Suppressor macrophage treated with lipopolysaccharide for 4 hours (primary cell): ENCODE results near the gene CAPN15.

Experiments
- DNase-seq: peaks from one replicate; pipeline ENCODE4 v3.0.0-alpha.2; 2020

Gene CAPN15

DNA sequence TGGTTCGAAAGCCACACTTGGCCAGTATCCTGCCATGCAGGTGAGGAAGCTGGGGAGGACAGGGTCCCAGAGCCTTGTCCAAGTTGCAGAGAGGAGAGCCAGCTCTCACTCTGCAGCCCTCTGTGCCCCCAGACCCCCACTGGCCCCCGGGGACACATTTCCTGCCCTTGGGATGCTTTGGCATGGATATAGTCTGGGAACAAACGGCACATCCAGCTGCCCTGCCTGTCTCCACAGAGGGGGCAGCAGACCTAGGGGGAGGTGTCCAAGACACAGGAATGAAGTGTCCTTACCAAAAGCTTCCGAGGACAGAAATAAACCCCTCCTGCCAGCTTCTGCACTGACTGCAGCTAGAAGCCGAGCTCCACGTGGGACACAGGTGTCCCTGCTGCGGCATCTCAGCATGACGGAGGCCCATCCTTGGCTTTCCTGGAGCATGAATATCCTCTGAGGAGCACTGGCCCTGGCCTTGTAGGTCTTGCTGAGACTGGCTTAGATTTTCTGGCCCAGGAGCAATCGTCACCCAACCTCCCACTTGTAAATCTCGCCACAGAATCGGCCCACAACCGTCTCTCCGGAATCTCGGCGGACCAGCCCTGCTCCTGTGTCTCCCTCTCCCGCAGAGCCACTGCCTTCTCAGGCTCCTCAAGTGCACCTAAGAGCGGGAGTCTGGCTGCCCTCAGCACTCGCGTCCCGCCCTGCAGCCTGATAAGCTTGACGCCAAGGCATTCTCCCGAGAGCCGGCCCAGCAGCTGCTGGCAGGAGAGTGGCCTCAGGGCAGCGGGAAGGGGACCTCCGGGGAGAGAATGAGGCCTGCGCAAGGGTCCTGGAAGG lies 1.1 kb upstream of the CAPN15 start:
- peak; percentile 2 for DNase-seq

- DNase-seq = peak; percentile 56
Observed at GRCh38 chr16:528111-529011, 849 bp downstream of the CAPN15 start.

GRCh38 chr16:529012-529575 lies 1.6 kb downstream of the CAPN15 start:
- peak; percentile 8 for DNase-seq

- no peak for DNase-seq
Observed at GRCh38 chr16:530111-530817, 2.8 kb downstream of the CAPN15 start.

DNA sequence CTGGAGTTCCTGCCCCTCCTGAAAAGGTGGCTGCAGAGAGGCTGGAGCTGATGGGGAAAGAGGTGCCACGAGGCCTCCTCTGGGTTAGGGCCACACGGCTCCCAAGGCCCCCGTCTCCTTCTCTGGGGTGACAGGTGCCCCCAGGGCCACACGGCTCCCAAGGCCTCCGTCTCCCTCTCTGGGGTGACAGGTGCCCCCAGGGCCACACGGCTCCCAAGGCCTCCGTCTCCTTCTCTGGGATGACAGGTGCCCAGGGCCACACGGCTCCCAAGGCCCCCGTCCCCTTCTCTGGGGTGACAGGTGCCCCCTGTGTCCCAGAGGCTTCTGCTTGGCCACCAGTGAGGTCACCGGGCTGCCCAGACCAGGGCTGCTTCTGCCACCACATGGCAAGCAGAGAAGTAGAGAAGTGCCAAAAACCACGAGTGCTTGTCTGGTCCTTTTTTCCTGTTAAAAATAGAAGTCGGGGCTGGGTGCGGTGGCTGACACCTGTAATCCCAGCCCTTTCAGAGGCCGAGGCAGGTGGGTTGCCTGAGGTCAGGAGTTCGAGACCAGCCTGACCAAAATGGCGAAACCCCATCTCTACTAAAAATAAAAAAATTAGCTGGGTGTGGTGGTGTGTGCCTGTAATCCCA lies 4.1 kb downstream of the CAPN15 start:
- DNase-seq = no peak

- DNase-seq = no peak
Observed at GRCh38 chr16:533391-534123, 6.0 kb downstream of the CAPN15 start.

- no peak for DNase-seq
Observed at GRCh38 chr16:534135-534534, 6.6 kb downstream of the CAPN15 start.

DNA sequence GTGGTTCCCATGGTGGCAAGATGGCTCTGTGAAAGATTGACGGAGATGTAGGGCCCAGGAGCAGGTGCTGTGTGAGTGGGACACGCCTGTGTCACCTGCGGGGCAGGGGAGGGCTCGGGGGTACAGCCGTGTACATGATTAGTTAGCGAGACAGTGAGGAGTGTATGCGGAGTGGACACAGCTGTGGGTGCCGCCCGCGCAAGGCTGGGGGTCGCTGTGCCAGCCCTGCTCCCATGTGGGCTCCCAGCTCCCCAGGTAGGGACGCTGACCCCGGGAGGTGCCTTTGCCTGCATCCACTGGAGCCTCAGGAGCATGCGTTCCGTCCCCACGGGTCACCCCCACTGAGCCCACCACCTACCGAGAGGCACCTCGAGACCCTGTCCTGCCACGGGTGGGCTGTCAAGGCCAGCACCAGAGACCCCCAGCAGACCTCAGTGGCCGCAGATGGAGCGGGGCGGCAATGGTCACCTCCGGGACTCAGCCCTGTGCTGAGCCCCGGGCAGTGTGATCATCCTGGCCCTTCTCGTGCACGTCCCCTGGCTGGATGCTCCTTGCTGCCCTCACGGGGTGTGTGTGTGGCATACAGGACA lies 7.4 kb downstream of the CAPN15 start:
- DNase-seq = no peak

DNA sequence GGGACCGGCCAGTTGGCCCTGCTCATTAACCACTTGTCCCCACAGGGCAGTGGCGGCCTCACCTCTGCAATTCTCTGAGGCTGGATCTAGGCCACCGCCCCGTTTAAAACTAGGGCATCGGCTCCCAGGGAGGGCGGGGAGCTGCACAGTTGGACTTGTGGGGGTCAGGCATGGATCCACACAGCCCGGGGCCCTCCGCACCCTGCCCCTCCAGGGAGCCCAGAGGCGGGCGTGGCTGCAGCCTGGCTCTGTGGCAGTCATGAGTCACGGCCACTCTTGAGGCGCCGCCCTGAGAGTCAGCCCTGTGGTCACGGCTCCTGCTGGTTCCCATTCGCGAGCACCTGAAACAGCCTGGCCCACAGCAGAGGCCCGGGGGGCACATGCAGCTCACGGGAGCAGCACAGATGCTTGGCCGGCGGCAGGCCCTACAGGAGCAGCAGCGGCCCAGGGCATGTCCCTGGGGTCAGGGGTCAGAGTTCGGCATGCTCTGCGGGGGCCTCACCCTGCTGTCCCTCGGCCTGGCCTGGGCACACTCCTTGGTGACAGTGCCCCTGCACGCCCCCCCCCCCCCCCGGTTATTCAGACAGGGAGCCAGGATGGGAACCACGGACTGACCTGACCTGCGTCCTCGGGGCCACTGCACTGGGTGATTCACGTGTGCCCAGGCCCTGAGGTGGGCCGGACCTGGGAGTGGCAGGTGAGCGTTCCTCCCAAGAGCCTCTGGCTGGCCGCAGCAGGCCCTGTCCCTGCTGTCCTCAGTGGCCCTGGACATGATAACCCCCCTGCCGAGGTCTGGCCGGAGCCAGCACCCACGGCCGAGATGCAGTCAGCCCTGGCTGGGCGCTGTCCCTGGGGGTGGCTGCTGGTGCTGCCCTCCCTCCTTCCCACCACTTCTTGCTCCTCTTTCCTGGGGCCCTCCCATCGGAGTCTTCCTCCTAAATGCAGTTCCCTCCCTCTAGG lies 8.2 kb downstream of the CAPN15 start:
- peak; percentile 16 for DNase-seq

GRCh38 chr16:536746-537145 lies 9.2 kb downstream of the CAPN15 start:
- no peak for DNase-seq

- no peak for DNase-seq
Observed at GRCh38 chr16:537415-538335, 10.2 kb downstream of the CAPN15 start.

- DNase-seq = no peak
Observed at GRCh38 chr16:539901-540530, 12.5 kb downstream of the CAPN15 start.

GRCh38 chr16:540645-541340 lies 13.3 kb downstream of the CAPN15 start:
- no peak for DNase-seq

DNA sequence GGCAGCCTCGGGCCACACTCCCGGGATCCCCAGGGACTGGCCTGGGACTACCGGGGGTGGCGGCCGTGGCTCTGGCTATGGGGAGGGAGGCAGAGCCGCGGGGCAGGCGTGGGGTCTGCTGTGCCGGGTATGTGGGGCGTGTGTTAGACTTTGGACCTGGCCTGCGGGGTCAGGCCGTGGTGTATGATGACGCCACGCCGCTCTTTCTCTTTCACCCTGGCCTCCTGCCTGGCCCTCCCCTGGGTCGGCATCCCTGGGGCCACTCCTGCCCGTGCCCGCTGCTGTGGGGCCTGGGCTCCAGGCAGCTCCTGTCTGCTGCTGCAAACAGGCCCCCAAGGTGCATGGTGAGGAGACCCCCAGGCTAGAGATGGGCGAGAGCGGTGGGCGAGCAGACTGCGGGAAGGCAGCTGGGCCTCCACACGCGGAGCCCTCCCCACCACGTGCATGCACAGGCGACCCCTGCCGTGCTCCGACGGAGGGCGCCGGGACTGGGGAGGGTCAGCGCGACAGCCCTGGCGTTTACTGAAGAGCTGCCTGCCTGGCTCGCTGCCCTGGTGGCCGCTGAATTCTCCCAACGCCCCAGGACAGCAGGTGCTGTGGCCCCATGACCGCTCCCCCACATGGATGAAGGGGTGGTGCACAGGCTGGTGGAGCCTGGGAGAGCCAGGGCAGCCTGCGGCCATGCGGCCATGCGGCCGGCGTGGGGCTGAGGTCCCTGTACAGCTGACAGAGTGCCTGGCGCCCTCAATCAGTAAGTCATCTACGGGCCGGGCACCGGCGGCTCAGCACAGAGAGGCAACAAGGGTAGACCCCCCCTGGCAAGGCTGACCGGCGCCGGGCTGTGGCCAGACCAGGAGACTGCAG lies 16.0 kb downstream of the CAPN15 start:
- DNase-seq = no peak

DNA sequence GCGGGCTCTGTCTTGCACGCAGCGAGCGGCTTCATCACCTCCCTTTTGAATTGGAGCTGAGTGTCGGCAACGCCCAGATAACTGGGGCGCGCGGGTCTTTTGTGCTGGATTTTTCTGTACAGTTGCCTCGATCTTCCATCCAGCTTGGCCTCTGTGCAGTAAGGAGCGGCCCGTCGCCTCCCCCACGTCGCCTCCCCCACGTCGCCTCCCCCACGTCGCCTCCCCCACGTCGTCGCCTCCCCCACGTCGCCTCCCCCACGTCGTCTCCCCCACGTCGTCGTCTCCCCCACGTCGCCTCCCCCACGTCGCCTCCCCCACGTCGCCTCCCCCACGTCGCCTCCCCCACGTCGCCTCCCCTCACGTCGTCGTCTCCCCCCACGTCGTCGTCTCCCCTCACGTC lies 17.0 kb downstream of the CAPN15 start:
- no peak for DNase-seq

DNA sequence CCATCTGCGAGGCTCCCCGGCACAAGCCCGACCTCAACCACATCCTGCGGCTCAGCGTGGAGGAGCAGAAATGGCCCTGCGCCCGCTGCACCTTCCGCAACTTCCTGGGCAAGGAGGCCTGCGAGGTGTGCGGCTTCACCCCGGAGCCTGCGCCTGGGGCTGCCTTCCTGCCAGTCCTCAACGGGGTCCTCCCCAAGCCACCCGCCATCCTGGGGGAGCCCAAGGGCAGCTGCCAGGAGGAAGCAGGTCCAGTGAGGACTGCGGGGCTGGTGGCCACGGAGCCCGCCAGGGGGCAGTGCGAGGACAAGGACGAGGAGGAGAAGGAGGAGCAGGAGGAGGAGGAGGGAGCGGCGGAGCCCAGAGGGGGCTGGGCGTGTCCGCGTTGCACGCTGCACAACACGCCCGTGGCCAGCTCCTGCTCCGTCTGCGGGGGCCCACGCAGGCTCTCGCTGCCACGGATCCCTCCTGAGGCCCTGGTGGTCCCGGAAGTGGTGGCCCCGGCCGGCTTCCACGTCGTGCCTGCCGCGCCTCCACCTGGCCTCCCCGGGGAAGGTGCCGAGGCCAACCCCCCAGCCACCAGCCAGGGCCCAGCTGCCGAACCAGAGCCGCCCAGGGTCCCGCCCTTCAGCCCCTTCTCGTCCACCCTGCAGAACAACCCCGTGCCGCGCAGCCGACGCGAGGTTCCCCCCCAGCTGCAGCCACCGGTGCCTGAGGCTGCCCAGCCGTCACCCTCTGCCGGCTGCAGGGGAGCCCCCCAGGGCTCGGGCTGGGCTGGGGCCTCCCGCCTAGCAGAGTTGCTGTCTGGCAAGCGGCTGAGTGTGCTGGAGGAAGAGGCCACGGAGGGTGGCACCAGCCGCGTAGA lies 19.6 kb downstream of the CAPN15 start:
- peak; percentile 70 for DNase-seq
